GM18508 (cell line): ENCODE measurements around the gene STK11IP.
"Not testable (repeated sequence)": the region's sequence is repeated elsewhere in the genome, so short reads cannot be mapped to it uniquely, and the experiment has no call there.

ENCODE experiments used
- ATAC-seq: cut with Tn5 transposase; IDR thresholded peaks from one replicate; pipeline ENCODE4 v1.9.1; 2021; ENCODE audit warnings: moderate number of reproducible peaks; ENCODE audit not compliant: insufficient read depth, unreplicated experiment

The STK11IP gene

GRCh38 chr2:219643788-219644398 is 46.2 kb downstream of the STK11IP start:
- ATAC-seq = no peak

- ATAC-seq = no peak
Observed at GRCh38 chr2:219644801-219645480, 47.3 kb downstream of the STK11IP start.

GRCh38 chr2:219645631-219646527 is 48.2 kb downstream of the STK11IP start:
- ATAC-seq = no peak

GRCh38 chr2:219648176-219648575 is 50.5 kb downstream of the STK11IP start:
- ATAC-seq = no peak

GRCh38 chr2:219648963-219649362 is 51.3 kb downstream of the STK11IP start:
- ATAC-seq = no peak

- ATAC-seq = no peak
Observed at GRCh38 chr2:219650426-219651248, 53.0 kb downstream of the STK11IP start.

- not testable (repeated sequence) for ATAC-seq
Observed at GRCh38 chr2:219651656-219652055, 54.0 kb downstream of the STK11IP start.

- ATAC-seq = no peak
Observed at GRCh38 chr2:219656526-219656925, 58.9 kb downstream of the STK11IP start.

GRCh38 chr2:219658196-219658846 is 60.7 kb downstream of the STK11IP start:
- no peak for ATAC-seq

GRCh38 chr2:219658874-219659273 is 61.2 kb downstream of the STK11IP start:
- ATAC-seq = no peak

- peak; percentile 88 for ATAC-seq
Observed at GRCh38 chr2:219661197-219661954, 63.7 kb downstream of the STK11IP start.

GRCh38 chr2:219661955-219662395 is 64.3 kb downstream of the STK11IP start:
- ATAC-seq = no peak

GRCh38 chr2:219662566-219662965 is 64.9 kb downstream of the STK11IP start:
- ATAC-seq = no peak

GRCh38 chr2:219663116-219663762 is 65.6 kb downstream of the STK11IP start:
- no peak for ATAC-seq

- no peak for ATAC-seq
Observed at GRCh38 chr2:219664041-219664440, 66.4 kb downstream of the STK11IP start.

GRCh38 chr2:219664944-219665343 is 67.3 kb downstream of the STK11IP start:
- no peak for ATAC-seq

- no peak for ATAC-seq
Observed at GRCh38 chr2:219665926-219666325, 68.3 kb downstream of the STK11IP start.
